HG03565 (cell line): ENCODE data around the gene TEKT2.

Source experiments
- ATAC-seq: cut with Tn5 transposase; IDR thresholded peaks from one replicate; pipeline ENCODE4 v1.9.1; 2021; ENCODE audit warnings: mild to moderate bottlenecking, moderate library complexity; ENCODE audit not compliant: unreplicated experiment

Gene TEKT2

GRCh38 chr1:36126797-36127500, 43.1 kb downstream of the TEKT2 start:
- no peak for ATAC-seq

- ATAC-seq, result no peak
Measured at GRCh38 chr1:36128126-36128904, 44.4 kb downstream of the TEKT2 start.

DNA sequence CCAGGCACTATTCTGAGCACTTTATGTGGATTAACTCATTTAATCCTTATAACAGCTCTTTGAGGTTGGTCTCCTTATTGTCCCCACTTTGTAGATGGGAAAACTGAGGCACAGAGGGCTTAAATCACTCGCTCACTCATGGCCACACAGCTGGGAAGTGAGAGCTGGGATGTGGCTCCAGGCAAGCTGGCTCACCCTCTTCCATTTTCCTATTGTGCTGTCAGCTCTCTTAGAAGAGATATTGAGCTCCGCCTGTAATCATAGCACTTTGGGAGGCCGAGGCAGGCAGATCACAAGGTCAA, 45.0 kb downstream of the TEKT2 start:
- ATAC-seq, result no peak

GRCh38 chr1:36132029-36132428, 48.1 kb downstream of the TEKT2 start:
- ATAC-seq, result no peak

GRCh38 chr1:36133484-36133883, 49.6 kb downstream of the TEKT2 start:
- ATAC-seq, result no peak

DNA sequence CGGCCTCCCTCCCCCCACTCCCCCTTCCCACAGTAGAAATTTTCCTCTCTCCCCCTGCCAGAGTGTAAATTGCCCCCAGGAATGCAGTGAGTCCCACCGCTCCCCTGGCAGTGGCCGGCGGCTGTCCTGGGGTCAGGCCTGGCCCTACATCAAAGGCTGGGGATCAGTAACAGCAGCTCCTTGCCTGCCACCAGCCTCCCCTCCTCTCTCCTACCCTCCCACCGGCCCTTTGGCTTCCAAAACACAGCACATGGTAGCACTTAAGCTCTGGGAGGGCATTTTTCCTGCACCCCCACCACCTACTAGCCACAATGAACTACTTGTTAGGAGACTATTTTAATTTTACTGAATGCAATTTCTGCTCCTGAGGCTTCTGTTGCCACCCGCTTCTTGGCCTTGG, 50.1 kb downstream of the TEKT2 start:
- ATAC-seq, result no peak

GRCh38 chr1:36134505-36135329, 50.8 kb downstream of the TEKT2 start:
- no peak for ATAC-seq

DNA sequence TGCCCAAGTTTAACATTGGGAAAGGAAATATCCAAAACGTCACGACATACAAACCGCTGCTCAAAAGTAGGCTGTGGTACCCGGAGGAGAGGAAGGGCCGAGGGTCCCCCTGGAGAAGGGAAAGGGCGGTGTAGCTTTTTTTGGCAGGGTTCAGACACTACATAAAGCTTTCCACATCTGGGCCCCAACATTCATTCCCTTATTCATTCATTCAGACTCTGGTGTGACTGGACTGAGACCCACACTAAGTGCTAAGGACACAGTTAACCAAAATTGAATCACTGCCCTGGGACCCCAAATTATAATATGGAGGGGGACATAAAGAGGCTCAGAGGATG, 51.4 kb downstream of the TEKT2 start:
- no peak for ATAC-seq

GRCh38 chr1:36135796-36136195, 51.9 kb downstream of the TEKT2 start:
- no peak for ATAC-seq

DNA sequence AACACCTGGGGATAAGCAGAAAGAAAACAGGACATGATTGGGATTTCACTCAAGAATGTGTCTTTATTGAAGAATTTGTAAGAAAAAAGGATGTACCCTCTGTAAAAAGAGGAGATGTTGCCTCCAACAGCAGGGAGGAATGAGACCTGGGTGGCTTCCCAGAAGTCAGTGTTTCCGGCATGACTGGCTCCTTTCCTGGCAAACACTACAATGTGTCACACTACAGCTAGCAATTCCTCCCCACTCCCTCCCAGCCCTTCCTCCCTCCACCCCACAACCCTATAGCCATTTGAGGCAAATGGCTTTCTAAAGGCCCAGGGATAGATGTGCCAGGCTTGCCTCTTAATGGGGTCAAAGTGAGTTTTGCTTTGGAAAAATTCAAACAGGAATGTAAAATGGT, 52.6 kb downstream of the TEKT2 start:
- no peak for ATAC-seq

GRCh38 chr1:36137226-36137625, 53.3 kb downstream of the TEKT2 start:
- ATAC-seq, result no peak

- ATAC-seq, result no peak
Measured at GRCh38 chr1:36137776-36138175, 53.9 kb downstream of the TEKT2 start.
